Suprapubic skin (tissue), 4 donors: ENCODE measurements around the gene DNAH1. TPM values are rescaled to one million over a fixed set of nuclear protein-coding genes. Genes with fewer than 3 reads are reported as not detected.
A peak's percentile ranks its signal among the peaks of the same experiment; 100 is the strongest.

ENCODE experiments used
- DNase-seq, 2 donors: peaks; one replicate each; pipeline ENCODE4 v3.0.0-alpha.2; 2019; ENCODE audit warnings: low spot score in 2 of 2
- H3K27ac ChIP-seq: fragments of 200-600 bp; sonication (generic); one replicate; pipeline ENCODE4 v1.5.1; 2019
- H3K27me3 ChIP-seq: fragments of 200-600 bp; sonication (generic); one replicate; pipeline ENCODE4 v1.5.1; 2019
- H3K36me3 ChIP-seq: fragments of 200-600 bp; sonication (generic); one replicate; pipeline ENCODE4 v1.5.1; 2019
- H3K4me1 ChIP-seq: fragments of 200-600 bp; sonication (generic); one replicate; pipeline ENCODE4 v1.5.1; 2019
- H3K4me3 ChIP-seq: fragments of 200-600 bp; sonication (generic); one replicate; pipeline ENCODE4 v1.5.1; 2019; ENCODE audit warnings: mild to moderate bottlenecking
- H3K9me3 ChIP-seq: fragments of 200-600 bp; sonication (generic); one replicate; pipeline ENCODE4 v1.5.1; 2019
- CTCF ChIP-seq, 2 donors: fragments of 200-600 bp in 1 of 2; fragments of 450-650 bp in 1 of 2; sonication (generic) in 1 of 2; IDR thresholded peaks; one replicate each; pipeline ENCODE4 v1.5.1; 2016 to 2019; ENCODE audit warnings: antibody characterized with exemption in 2 of 2, mild to moderate bottlenecking in 1 of 2, moderate library complexity in 1 of 2
- EP300 ChIP-seq: sonication (generic); formaldehyde crosslinking; IDR thresholded peaks from one replicate; pipeline ENCODE4 v1.6.1; 2017; ENCODE audit warnings: antibody characterized with exemption
- POLR2A ChIP-seq, 2 donors: fragments of 450-650 bp; IDR thresholded peaks; one replicate each; pipeline ENCODE4 v1.6.1; 2017; ENCODE audit warnings: antibody characterized with exemption in 2 of 2, mild to moderate bottlenecking in 2 of 2, moderate library complexity in 2 of 2
- POLR2AphosphoS5 ChIP-seq, 3 donors: sonication (generic); formaldehyde crosslinking; IDR thresholded peaks; one replicate each; pipeline ENCODE4 v1.6.1; 2017; ENCODE audit warnings: antibody characterized with exemption in 3 of 3
- whole genome bisulfite sequencing: methylation state at CpG from one replicate; pipeline ENCODE4 v1.1.5; 2018; 5-methylcytosine and 5-hydroxymethylcytosine counted together
- total RNA-seq, 4 donors: library from RNA; depleted of rRNA; stranded (reverse); fragments of >200 nt; gene quantifications; one replicate each; pipeline ENCODE4 v1.1.0, GENCODE V29; 2016

The DNAH1 gene
- total RNA-seq, 4 donors from 2014 or later = 3.4 to 10.1 (median 7.7) TPM

GRCh38 chr3:52313774-52314188, 2.3 kb upstream of the DNAH1 start:
- H3K27ac ChIP-seq = peak overlapping the region; percentile 25
- TF ChIP-seq EP300 (no peak), CTCF (IDR thresholded peaks at IDR 0.05) (no peak), POLR2AphosphoS5 (IDR thresholded peaks at IDR 0.05) (no peak), POLR2A (IDR thresholded peaks at IDR 0.05) (no peak)
- peaks cover 21% of the 10 kb centered on the region for H3K4me1 ChIP-seq
- no peak for DNase-seq
- 62% methylated on average over 3 of the region's 4 CpGs for WGBS
- no peak overlapping the region for H3K4me3 ChIP-seq
- H3K36me3 ChIP-seq = peaks cover 8% of the 10 kb centered on the region
- H3K27me3 ChIP-seq = no peaks in the 10 kb centered on the region
- H3K9me3 ChIP-seq = no peaks in the 10 kb centered on the region

GRCh38 chr3:52314489-52314888, 1.6 kb upstream of the DNAH1 start:
- TF ChIP-seq CTCF (IDR thresholded peaks at IDR 0.05) (no peak), POLR2A (IDR thresholded peaks at IDR 0.05) (no peak), POLR2AphosphoS5 (IDR thresholded peaks at IDR 0.05) (no peak), EP300 (no peak)
- no peak for DNase-seq
- Histone ChIP-seq H3K36me3 (peaks cover 8% of the 10 kb centered on the region), H3K27me3 (no peaks in the 10 kb centered on the region), H3K9me3 (no peaks in the 10 kb centered on the region), H3K4me1 (peaks cover 21% of the 10 kb centered on the region), H3K4me3 (no peak overlapping the region), H3K27ac (no peak overlapping the region)
- WGBS = 97% methylated on average over 3 of the region's 3 CpGs

GRCh38 chr3:52315006-52315405, 1.1 kb upstream of the DNAH1 start:
- no peaks in the 10 kb centered on the region for H3K9me3 ChIP-seq
- TF ChIP-seq CTCF (IDR thresholded peaks at IDR 0.05) (no peak), EP300 (no peak), POLR2AphosphoS5 (IDR thresholded peaks at IDR 0.05) (no peak), POLR2A (IDR thresholded peaks at IDR 0.05) (no peak)
- DNase-seq = no peak
- no peak overlapping the region for H3K4me3 ChIP-seq
- H3K36me3 ChIP-seq = peaks cover 6% of the 10 kb centered on the region
- H3K27me3 ChIP-seq = no peaks in the 10 kb centered on the region
- WGBS = 98% methylated on average over 4 of the region's 6 CpGs
- no peak overlapping the region for H3K27ac ChIP-seq
- H3K4me1 ChIP-seq = peaks cover 21% of the 10 kb centered on the region

GRCh38 chr3:52317208-52318000, 1.3 kb downstream of the DNAH1 start:
- no peaks in the 10 kb centered on the region for H3K9me3 ChIP-seq
- peak overlapping the region; percentile 37 for H3K4me3 ChIP-seq
- no peak overlapping the region for H3K27ac ChIP-seq
- no peak for DNase-seq
- 20% methylated on average over 44 of the region's 45 CpGs for WGBS
- H3K27me3 ChIP-seq = no peaks in the 10 kb centered on the region
- H3K36me3 ChIP-seq = no peaks in the 10 kb centered on the region
- peaks cover 21% of the 10 kb centered on the region for H3K4me1 ChIP-seq
- no peak for TF ChIP-seq POLR2AphosphoS5 (IDR thresholded peaks at IDR 0.05)
- no peak for TF ChIP-seq CTCF (IDR thresholded peaks at IDR 0.05)
- no peak for TF ChIP-seq EP300
- TF ChIP-seq POLR2A (IDR thresholded peaks at IDR 0.05) = no peak

GRCh38 chr3:52318186-52318816, 2.2 kb downstream of the DNAH1 start:
- Histone ChIP-seq H3K27ac (no peak overlapping the region), H3K36me3 (no peaks in the 10 kb centered on the region), H3K4me1 (peaks cover 21% of the 10 kb centered on the region), H3K4me3 (no peak overlapping the region), H3K9me3 (no peaks in the 10 kb centered on the region), H3K27me3 (no peaks in the 10 kb centered on the region)
- no peak for DNase-seq
- 72% methylated on average over 14 of the region's 14 CpGs for WGBS
- TF ChIP-seq EP300 (no peak), POLR2AphosphoS5 (IDR thresholded peaks at IDR 0.05) (no peak), POLR2A (IDR thresholded peaks at IDR 0.05) (no peak), CTCF (IDR thresholded peaks at IDR 0.05) (no peak)
